GM12878 (cell line): ENCODE data around the gene SIM2.

ENCODE experiments used
- CBFB ChIP-seq: IDR thresholded peaks from 2 replicates; pipeline ENCODE4 v1.6.1; 2016; ENCODE audit warnings: antibody characterized with exemption, low read depth
- CTCF ChIP-seq, 3 experiments: IDR thresholded peaks in 2 of 3; conservative IDR thresholded peaks in 1 of 3; 2 replicates each; pipeline ENCODE4 v1.5.1; 2011; ENCODE audit warnings: low read depth in 3 of 3, low read length in 3 of 3, mild to moderate bottlenecking in 3 of 3, control low read depth in 2 of 3, moderate library complexity in 2 of 3, inconsistent platforms in 1 of 3, mixed read lengths in 1 of 3; ENCODE audit not compliant: control insufficient read depth in 2 of 3, insufficient read depth in 1 of 3; ENCODE audit errors: extremely low read depth in 1 of 3
- GABPA ChIP-seq: IDR thresholded peaks from 2 replicates; pipeline ENCODE4 v1.6.1; 2014; ENCODE audit warnings: antibody characterized with exemption, low read depth, mild to moderate bottlenecking, inconsistent platforms
- HDAC6 ChIP-seq: fragments of 200-600 bp; sonication (generic); IDR thresholded peaks from one replicate; pipeline ENCODE4 v1.8.0; 2017; ENCODE audit warnings: antibody characterized with exemption; ENCODE audit not compliant: unreplicated experiment
- SMAD1 ChIP-seq: fragments of 450-650 bp; IDR thresholded peaks from 2 replicates; pipeline ENCODE4 v1.6.1; 2018; ENCODE audit warnings: mild to moderate bottlenecking, low read depth; ENCODE audit not compliant: partially characterized antibody
- SMC3 ChIP-seq: IDR thresholded peaks from 2 replicates; pipeline ENCODE4 v1.6.1; 2011; ENCODE audit warnings: low read length, improper control_type of control experiment, borderline replicate concordance
- ZBTB40 ChIP-seq: fragments of 450-650 bp; IDR thresholded peaks from 2 replicates; pipeline ENCODE4 v1.6.1; 2016; ENCODE audit warnings: mild to moderate bottlenecking, moderate library complexity, borderline replicate concordance
- ZNF24 ChIP-seq: fragments of 450-650 bp; IDR thresholded peaks from 2 replicates; pipeline ENCODE4 v1.6.1; 2017; ENCODE audit warnings: antibody characterized with exemption, mild to moderate bottlenecking

GRCh38 chr21:36728371-36729111 is 29.6 kb downstream of the SIM2 start:
- TF ChIP-seq CBFB = no peak
- TF ChIP-seq ZNF24 = no peak
- no peak for TF ChIP-seq HDAC6
- no peak for TF ChIP-seq SMAD1
- TF ChIP-seq SMC3 = no peak
- TF ChIP-seq GABPA = no peak
- no peak for TF ChIP-seq ZBTB40
- TF ChIP-seq CTCF (IDR thresholded peaks at IDR 0.05 in 2 of 3, conservative IDR thresholded peaks at IDR 0.05 in 1 of 3; ENCODE audit: control insufficient read depth in 2 of 3, extremely low read depth in 1 of 3, insufficient read depth in 1 of 3, low read depth in 3 of 3, low read length in 3 of 3) = no peak
